Ascending aorta (tissue), 2 donors: ENCODE measurements around the gene TTLL11. TPM values are rescaled to one million over a fixed set of nuclear protein-coding genes. Genes with fewer than 3 reads are reported as not detected.

Source experiments
- DNase-seq, 2 donors: peaks; one replicate each; pipeline ENCODE4 v3.0.0-alpha.2; 2019; ENCODE audit warnings: low spot score in 2 of 2
- H3K27ac ChIP-seq, 2 donors: fragments of 200-600 bp; sonication (generic); one replicate each; pipeline ENCODE4 v1.5.1; 2016 to 2017; ENCODE audit warnings: mild to moderate bottlenecking in 1 of 2
- H3K27me3 ChIP-seq: fragments of 200-600 bp; sonication (generic); one replicate; pipeline ENCODE4 v1.5.1; 2017
- H3K36me3 ChIP-seq, 2 donors: fragments of 200-600 bp; sonication (generic); one replicate each; pipeline ENCODE4 v1.5.1; 2016
- H3K4me1 ChIP-seq, 2 donors: fragments of 200-600 bp; sonication (generic); one replicate each; pipeline ENCODE4 v1.5.1; 2016 to 2017; ENCODE audit warnings: mild to moderate bottlenecking in 1 of 2
- H3K4me3 ChIP-seq, 2 donors: fragments of 200-600 bp; sonication (generic); one replicate each; pipeline ENCODE4 v1.5.1; 2016 to 2017; ENCODE audit warnings: mild to moderate bottlenecking in 1 of 2
- H3K9me3 ChIP-seq, 2 donors: fragments of 200-600 bp; sonication (generic); one replicate each; pipeline ENCODE4 v1.5.1; 2016
- intact Hi-C: fragments of 100-400 bp; cut with DNase I; formaldehyde crosslinking; loops from one replicate; pipeline ENCODE4 v1.15.1; 2023
- total RNA-seq: library from RNA; depleted of rRNA; stranded (reverse); fragments of >200 nt; gene quantifications from one replicate; pipeline ENCODE4 v1.1.0, GENCODE V29; 2016
- TF ChIP-seq, protein P1 (sequence below), 3 experiments: fragments of 200-600 bp in 2 of 3; fragments of 450-650 bp in 1 of 3; sonication (generic) in 2 of 3; IDR thresholded peaks; one replicate each; pipeline ENCODE4 v1.5.1; 2016 to 2019; ENCODE audit warnings: antibody characterized with exemption in 3 of 3, mild to moderate bottlenecking in 1 of 3, moderate library complexity in 1 of 3

Gene TTLL11
- total RNA-seq, 1 donor from 2014 or later, result 18.5 TPM

DNA sequence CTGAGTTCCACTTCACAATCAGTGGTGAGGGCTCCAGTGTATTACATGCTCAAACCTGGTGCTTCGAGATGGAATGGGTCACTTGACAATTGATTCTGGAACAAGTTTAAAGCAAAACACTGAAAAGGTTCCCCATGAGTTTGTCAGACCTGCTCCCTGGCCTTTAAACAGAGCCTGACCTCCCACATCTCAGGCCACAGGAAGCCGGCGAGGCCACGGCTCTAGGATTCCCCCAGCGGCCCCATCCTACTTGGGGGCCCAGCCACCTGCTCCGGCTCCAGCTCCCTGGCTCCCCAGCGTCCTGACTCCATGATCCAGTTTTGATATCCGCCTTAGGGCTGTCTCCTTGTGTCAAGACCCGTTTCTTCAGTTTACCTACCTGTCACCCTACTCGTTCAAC, 62.0 kb downstream of the TTLL11 start:
- DNase-seq, result no peak
- peak overlapping the region; percentile 58 to 63 for H3K27ac ChIP-seq
- intact Hi-C loops, result loop anchor here (5.0 kb wide), 2 partner anchors 46 to 61 kb away; partner anchors contain the start of gene TTLL11
- no peaks in the 10 kb centered on the region for H3K36me3 ChIP-seq
- H3K4me3 ChIP-seq, result no peak overlapping the region
- H3K27me3 ChIP-seq, result no peaks in the 10 kb centered on the region
- no peaks in the 10 kb centered on the region for H3K9me3 ChIP-seq
- H3K4me1 ChIP-seq, result peaks cover 0 to 20% of the 10 kb centered on the region in 2 donors
- TF ChIP-seq, protein P1, sequence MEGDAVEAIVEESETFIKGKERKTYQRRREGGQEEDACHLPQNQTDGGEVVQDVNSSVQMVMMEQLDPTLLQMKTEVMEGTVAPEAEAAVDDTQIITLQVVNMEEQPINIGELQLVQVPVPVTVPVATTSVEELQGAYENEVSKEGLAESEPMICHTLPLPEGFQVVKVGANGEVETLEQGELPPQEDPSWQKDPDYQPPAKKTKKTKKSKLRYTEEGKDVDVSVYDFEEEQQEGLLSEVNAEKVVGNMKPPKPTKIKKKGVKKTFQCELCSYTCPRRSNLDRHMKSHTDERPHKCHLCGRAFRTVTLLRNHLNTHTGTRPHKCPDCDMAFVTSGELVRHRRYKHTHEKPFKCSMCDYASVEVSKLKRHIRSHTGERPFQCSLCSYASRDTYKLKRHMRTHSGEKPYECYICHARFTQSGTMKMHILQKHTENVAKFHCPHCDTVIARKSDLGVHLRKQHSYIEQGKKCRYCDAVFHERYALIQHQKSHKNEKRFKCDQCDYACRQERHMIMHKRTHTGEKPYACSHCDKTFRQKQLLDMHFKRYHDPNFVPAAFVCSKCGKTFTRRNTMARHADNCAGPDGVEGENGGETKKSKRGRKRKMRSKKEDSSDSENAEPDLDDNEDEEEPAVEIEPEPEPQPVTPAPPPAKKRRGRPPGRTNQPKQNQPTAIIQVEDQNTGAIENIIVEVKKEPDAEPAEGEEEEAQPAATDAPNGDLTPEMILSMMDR (IDR thresholded peaks at IDR 0.05), result no peak

DNA sequence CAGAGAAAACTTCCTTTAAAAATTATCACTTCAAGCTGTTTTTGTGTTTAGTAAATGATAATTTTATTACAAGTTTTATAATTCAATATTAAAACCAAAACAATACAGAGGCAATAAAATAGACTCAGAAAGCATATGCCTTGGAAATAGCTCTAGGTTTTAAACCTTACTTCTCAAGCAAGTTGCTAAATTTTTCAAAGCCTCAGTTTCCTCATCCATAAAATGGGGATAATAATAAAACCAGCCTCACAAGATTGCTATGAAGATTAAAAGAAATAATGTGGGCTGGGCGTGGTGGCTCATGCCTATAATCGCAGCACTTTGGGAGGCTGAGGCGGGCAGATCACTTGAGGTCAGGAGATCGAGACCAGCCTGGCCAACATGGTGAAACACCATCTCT, 62.8 kb downstream of the TTLL11 start:
- no peak overlapping the region for H3K27ac ChIP-seq
- no peak for DNase-seq
- H3K27me3 ChIP-seq, result no peaks in the 10 kb centered on the region
- no peak overlapping the region for H3K4me3 ChIP-seq
- intact Hi-C loops, result loop anchor here (5.0 kb wide), 2 partner anchors 47 to 62 kb away; partner anchors contain the start of gene TTLL11
- H3K9me3 ChIP-seq, result no peaks in the 10 kb centered on the region
- H3K4me1 ChIP-seq, result peaks cover 0 to 20% of the 10 kb centered on the region in 2 donors
- TF ChIP-seq, protein P1 (IDR thresholded peaks at IDR 0.05), result no peak
- H3K36me3 ChIP-seq, result peaks cover 4 to 6% of the 10 kb centered on the region in 2 donors

DNA sequence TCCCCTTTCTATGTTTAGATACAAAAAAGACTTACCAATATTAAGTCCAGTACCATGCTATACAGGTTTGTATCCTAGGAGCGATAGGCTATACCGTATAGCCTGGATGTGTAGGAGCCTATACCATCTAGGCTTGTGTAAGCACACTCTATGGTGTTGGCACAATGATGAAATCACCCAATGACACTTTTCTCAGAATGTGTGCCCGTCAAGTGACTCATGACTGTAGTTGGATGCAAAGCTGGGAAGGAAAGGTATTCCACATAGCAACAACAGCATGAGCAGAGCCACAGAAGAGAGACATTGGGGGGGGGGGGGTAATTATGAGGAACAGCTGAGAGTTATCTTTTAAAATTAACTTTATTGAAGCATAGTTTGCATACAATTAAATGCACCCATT, 63.2 kb downstream of the TTLL11 start:
- no peak overlapping the region for H3K27ac ChIP-seq
- H3K4me1 ChIP-seq, result peaks cover 0 to 20% of the 10 kb centered on the region in 2 donors
- peaks cover 7 to 10% of the 10 kb centered on the region in 2 donors for H3K36me3 ChIP-seq
- H3K27me3 ChIP-seq, result no peaks in the 10 kb centered on the region
- TF ChIP-seq, protein P1 (IDR thresholded peaks at IDR 0.05), result no peak
- H3K9me3 ChIP-seq, result no peaks in the 10 kb centered on the region
- no peak for DNase-seq
- intact Hi-C loops, result loop anchor here (5.0 kb wide), 2 partner anchors 47 to 62 kb away; partner anchors contain the start of gene TTLL11
- H3K4me3 ChIP-seq, result no peak overlapping the region

DNA sequence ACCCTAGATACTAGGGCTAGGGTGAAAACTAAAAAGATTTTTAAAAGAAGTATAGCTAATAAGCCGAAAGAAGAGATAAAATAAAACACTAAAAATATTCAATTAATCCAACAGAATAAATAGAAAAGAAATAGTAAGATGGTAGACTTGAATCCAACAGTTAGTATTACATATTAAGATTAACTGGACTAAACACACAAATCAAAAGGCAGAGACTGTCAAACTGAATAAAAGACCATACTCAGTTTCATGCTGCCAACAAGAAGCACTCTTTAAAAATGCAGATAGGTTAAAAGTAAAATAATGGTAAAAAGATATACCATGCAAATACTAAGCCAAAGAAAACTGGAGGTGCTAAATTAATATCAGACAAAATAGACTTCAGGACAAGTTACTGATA, 65.0 kb downstream of the TTLL11 start:
- TF ChIP-seq, protein P1 (IDR thresholded peaks at IDR 0.05), result no peak
- H3K36me3 ChIP-seq, result peaks cover 7 to 10% of the 10 kb centered on the region in 2 donors
- no peak for DNase-seq

DNA sequence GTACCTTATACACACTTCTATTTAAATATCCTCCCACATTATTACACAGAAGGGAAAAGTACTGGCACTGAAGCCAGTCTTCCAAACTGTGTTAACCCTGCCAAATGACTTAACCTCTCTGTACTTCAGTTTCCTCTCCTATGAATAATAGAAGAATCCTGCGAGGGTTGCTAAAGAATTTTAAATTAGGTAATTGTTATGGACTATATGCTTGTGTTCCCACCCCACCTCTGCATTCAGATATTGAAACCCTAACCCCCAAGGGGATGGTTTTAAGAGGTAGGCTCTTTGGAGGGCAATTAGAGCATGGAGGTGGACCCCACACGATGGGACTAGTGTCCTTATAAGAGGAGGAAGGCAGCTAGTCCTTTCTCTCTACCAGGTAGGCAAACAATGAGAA, 72.7 kb downstream of the TTLL11 start:
- no peak for DNase-seq
- Histone ChIP-seq H3K36me3 (peaks cover 3 to 4% of the 10 kb centered on the region in 2 donors), H3K4me3 (peak overlapping the region in 1 of 2 donors; percentile 6), H3K9me3 (peaks cover 0 to 12% of the 10 kb centered on the region in 2 donors), H3K27ac (peak overlapping the region; percentile 59 to 61), H3K27me3 (no peaks in the 10 kb centered on the region), H3K4me1 (peaks cover 0 to 3% of the 10 kb centered on the region in 2 donors)
- intact Hi-C loops, result no loop called here
- TF ChIP-seq, protein P1 (IDR thresholded peaks at IDR 0.05), result no peak

More for the DNA sequence above, 65.0 kb downstream of the TTLL11 start:
- H3K27me3 ChIP-seq, result no peaks in the 10 kb centered on the region
- no peak overlapping the region for H3K4me3 ChIP-seq
- no peak overlapping the region for H3K27ac ChIP-seq
- H3K9me3 ChIP-seq, result peaks cover 0 to 11% of the 10 kb centered on the region in 2 donors
- H3K4me1 ChIP-seq, result peaks cover 0 to 15% of the 10 kb centered on the region in 2 donors
- intact Hi-C loops, result no loop called here
